K562 (cell line): Measurements from ENCODE around the gene TPM4. TPM values are rescaled to one million over a fixed set of nuclear protein-coding genes. Genes with fewer than 3 reads are reported as not detected.

ENCODE experiments used
- ASH1L ChIP-seq: fragments of 450-650 bp; IDR thresholded peaks from 2 replicates; pipeline ENCODE4 v1.6.1; 2018; ENCODE audit warnings: borderline replicate concordance, mild to moderate bottlenecking, low read depth; ENCODE audit not compliant: partially characterized antibody
- CBFB ChIP-seq: sonication (generic); formaldehyde crosslinking; IDR thresholded peaks from 2 replicates; pipeline ENCODE4 v1.4.0; 2020; ENCODE audit warnings: mild to moderate bottlenecking, missing genetic modification reagents
- E2F1 ChIP-seq: sonication (generic); formaldehyde crosslinking; IDR thresholded peaks from 2 replicates; pipeline ENCODE4 v1.8.1; 2023; ENCODE audit warnings: mild to moderate bottlenecking, missing genetic modification reagents, moderate library complexity
- FOXA3 ChIP-seq, 2 experiments: fragments of 450-650 bp in 1 of 2; sonication (generic) in 1 of 2; formaldehyde crosslinking; IDR thresholded peaks in 1 of 2; conservative IDR thresholded peaks in 1 of 2; 2 replicates each; pipeline versions ENCODE4 v1.4.0 to v1.8.0; 2020 to 2022; ENCODE audit warnings: mild to moderate bottlenecking in 2 of 2, missing genetic modification reagents in 1 of 2
- GABPA ChIP-seq: fragments of 200-800 bp; sonication (Bioruptor generic); conservative IDR thresholded peaks from 2 replicates; pipeline ENCODE4 v1.6.1; 2016; ENCODE audit warnings: low read depth, missing genetic modification characterization, missing compliant biosample characterization
- GATAD2A ChIP-seq: fragments of 450-650 bp; IDR thresholded peaks from 2 replicates; pipeline ENCODE4 v1.6.1; 2017
- HNRNPH1 ChIP-seq: fragments of 200-400 bp; formaldehyde crosslinking; optimal IDR thresholded peaks from 2 replicates; pipeline ENCODE3; 2017; ENCODE audit warnings: low read depth, mild to moderate bottlenecking, low read length, moderate library complexity
- JUNB ChIP-seq: fragments of 450-650 bp; formaldehyde crosslinking; conservative IDR thresholded peaks from 2 replicates; pipeline ENCODE4 v1.4.0; 2020; ENCODE audit warnings: mild to moderate bottlenecking
- LCOR ChIP-seq: sonication (generic); formaldehyde crosslinking; IDR thresholded peaks from 2 replicates; pipeline ENCODE4 v1.8.0; 2022; ENCODE audit warnings: mild to moderate bottlenecking, missing genetic modification reagents
- NFYB ChIP-seq: IDR thresholded peaks from 2 replicates; pipeline ENCODE4 v1.6.1; 2011; ENCODE audit warnings: mild to moderate bottlenecking, moderate library complexity; ENCODE audit not compliant: insufficient read length; ENCODE audit errors: extremely low read depth
- POU5F1 ChIP-seq: fragments of 150-350 bp; IDR thresholded peaks from 2 replicates; pipeline ENCODE4 v1.6.1; 2014; ENCODE audit warnings: borderline replicate concordance, low read length, low read depth, mild to moderate bottlenecking; ENCODE audit not compliant: partially characterized antibody
- PREB ChIP-seq: sonication (generic); formaldehyde crosslinking; IDR thresholded peaks from 2 replicates; pipeline ENCODE4 v1.8.1; 2023; ENCODE audit warnings: mild to moderate bottlenecking, missing genetic modification reagents
- PTBP1 ChIP-seq: fragments of 200-400 bp; formaldehyde crosslinking; IDR thresholded peaks from 2 replicates; pipeline ENCODE4 v1.6.1; 2017; ENCODE audit warnings: low read depth, low read length
- SFPQ ChIP-seq: fragments of 200-400 bp; formaldehyde crosslinking; IDR thresholded peaks from 2 replicates; pipeline ENCODE4 v1.6.1; 2017; ENCODE audit warnings: mild to moderate bottlenecking, low read depth, low read length, moderate library complexity
- SIN3B ChIP-seq: fragments of 450-650 bp; IDR thresholded peaks from 2 replicates; pipeline ENCODE4 v1.6.1; 2017; ENCODE audit warnings: low read depth, mild to moderate bottlenecking, moderate library complexity
- SMAD3 ChIP-seq: fragments of 450-650 bp; formaldehyde crosslinking; conservative IDR thresholded peaks from 2 replicates; pipeline ENCODE4 v1.4.0; 2020; ENCODE audit warnings: mild to moderate bottlenecking
- SNIP1 ChIP-seq: fragments of 450-650 bp; IDR thresholded peaks from 2 replicates; pipeline ENCODE4 v1.7.1; 2017; ENCODE audit warnings: low read depth, mild to moderate bottlenecking
- TAF7 ChIP-seq: fragments of 450-650 bp; IDR thresholded peaks from 2 replicates; pipeline ENCODE4 v1.6.1; 2016; ENCODE audit warnings: missing genetic modification characterization, missing compliant biosample characterization
- VEZF1 ChIP-seq: fragments of 200-800 bp; sonication (Bioruptor generic); IDR thresholded peaks from 2 replicates; pipeline ENCODE4 v1.6.1; 2017; ENCODE audit warnings: missing genetic modification characterization, missing compliant biosample characterization
- YY1 ChIP-seq, 3 experiments: IDR thresholded peaks; 2 replicates each; pipeline ENCODE4 v1.6.1; 2011; ENCODE audit warnings: low read length in 2 of 3, mild to moderate bottlenecking in 2 of 3, moderate library complexity in 2 of 3, borderline replicate concordance in 1 of 3, control low read depth in 1 of 3, low read depth in 1 of 3; ENCODE audit not compliant: insufficient read depth in 3 of 3, insufficient replicate concordance in 2 of 3, control insufficient read depth in 1 of 3, insufficient read length in 1 of 3; ENCODE audit errors: extremely low read depth in 1 of 3
- ZNF263 ChIP-seq: sonication (generic); formaldehyde crosslinking; IDR thresholded peaks from 2 replicates; pipeline ENCODE4 v1.8.0; 2022; ENCODE audit warnings: mild to moderate bottlenecking, missing genetic modification reagents, borderline replicate concordance
- polyA plus RNA-seq, 8 experiments: library from polyadenylated mRNA; depleted of rRNA in 4 of 8; stranded (reverse) in 5 of 8; unstranded in 3 of 8; fragments of >200 nt; fragmentation: Nextera tagmentation in 2 of 8; fragmentation: Illumina TruSeq in 1 of 8; extraction: Ambion mirVana in 2 of 8; extraction: Trizol in 1 of 8; gene quantifications; 2 replicates each; pipeline versions ENCODE4 v1.2.1 to v1.2.3, GENCODE V29; 2011 to 2014; ENCODE audit warnings: inconsistent platforms in 1 of 8, missing spikeins in 1 of 8
- total RNA-seq, 7 experiments: library from RNA; depleted of rRNA in 6 of 7; stranded (reverse); fragments of >200 nt in 6 of 7; fragmentation: Illumina TruSeq in 2 of 7; extraction: Trizol in 2 of 7; gene quantifications; 2 replicates each; pipeline versions ENCODE4 v1.2.1 to v1.2.3, GENCODE V29; 2011 to 2021; ENCODE audit warnings: low replicate concordance in 1 of 7

TPM4 gene
- total and polyA plus RNA-seq, 9 of the 15 experiments (the other 6 are each of a cell fraction or from before 2014, with no cell fraction given): 28.1 to 111 (median 77.4) TPM

GRCh38 chr19:16076154-16076957 is at the start of gene TPM4 (continued):
- TF ChIP-seq VEZF1 (CRISPR knock-in tag) (peak; percentile 99), ASH1L (no peak), TAF7 (no peak), SMAD3 (peak; percentile 60; the same call in 1 of the 2 replicates), E2F1 (CRISPR knock-in tag) (no peak), CBFB (no peak), HNRNPH1 (no peak), LCOR (no peak), GABPA (tag) (peak; percentile 59), ZNF263 (CRISPR knock-in tag) (no peak; the same call in none of the 2 replicates), SNIP1 (no peak), POU5F1 (no peak), FOXA3 (CRISPR knock-in tag; conservative IDR thresholded peaks at IDR 0.05 in 1 of 2, IDR thresholded peaks at IDR 0.05 in 1 of 2) (no peak), NFYB (no peak), JUNB (CRISPR knock-in tag) (no peak), YY1 (IDR thresholded peaks at IDR 0.05; ENCODE audit: borderline replicate concordance in 1 of 3, control insufficient read depth in 1 of 3, extremely low read depth in 1 of 3, insufficient read depth in 3 of 3, insufficient read length in 1 of 3, insufficient replicate concordance in 2 of 3, low read depth in 1 of 3, low read length in 2 of 3) (peak in 2 of 3 experiments; percentile 56 to 73), GATAD2A (no peak), PREB (CRISPR knock-in tag) (no peak), PTBP1 (no peak), SIN3B (0 out of 2 replicates have a peak, but pooled peaks have one; percentile 18), SFPQ (no peak)
